ENCODE data around the gene DDX31.
A peak's percentile ranks its signal among the peaks of the same experiment; 100 is the strongest.

Gene DDX31

DNA sequence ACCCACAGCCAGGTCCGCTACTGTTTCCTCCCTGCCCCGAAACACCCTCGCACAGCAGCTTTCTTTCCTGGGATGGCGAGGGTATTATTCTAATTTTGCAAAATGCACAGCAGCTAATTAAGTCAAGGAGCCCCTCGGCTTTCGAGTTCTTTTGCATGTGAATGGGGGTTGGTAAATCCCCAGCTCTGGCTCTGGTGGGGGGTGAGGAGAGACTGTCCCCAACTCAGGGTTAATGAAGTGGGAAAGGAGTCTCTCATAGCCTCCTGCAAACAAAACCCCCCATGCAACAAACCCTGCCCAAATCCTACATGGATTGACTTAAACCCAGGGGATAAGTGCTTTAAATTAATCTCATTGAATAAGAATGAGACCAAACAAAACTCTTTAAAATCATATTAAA, 78.5 kb downstream of the DDX31 start:
- Mint-ChIP-seq H3K27me3 (ENCODE audit: low read depth, poor library complexity) (peaks cover 73% of the 10 kb centered on the region), H3K27ac (no peak overlapping the region), H3K36me3 (ENCODE audit: low read depth) (peaks cover 26% of the 10 kb centered on the region), H3K4me1 (peaks cover 18% of the 10 kb centered on the region), H3K4me3 (no peak overlapping the region), H3K9me3 (no peaks in the 10 kb centered on the region)
- DNase-seq: no peak
- no peak for TF ChIP-seq CTCF (IDR thresholded peaks at IDR 0.05)

DNA sequence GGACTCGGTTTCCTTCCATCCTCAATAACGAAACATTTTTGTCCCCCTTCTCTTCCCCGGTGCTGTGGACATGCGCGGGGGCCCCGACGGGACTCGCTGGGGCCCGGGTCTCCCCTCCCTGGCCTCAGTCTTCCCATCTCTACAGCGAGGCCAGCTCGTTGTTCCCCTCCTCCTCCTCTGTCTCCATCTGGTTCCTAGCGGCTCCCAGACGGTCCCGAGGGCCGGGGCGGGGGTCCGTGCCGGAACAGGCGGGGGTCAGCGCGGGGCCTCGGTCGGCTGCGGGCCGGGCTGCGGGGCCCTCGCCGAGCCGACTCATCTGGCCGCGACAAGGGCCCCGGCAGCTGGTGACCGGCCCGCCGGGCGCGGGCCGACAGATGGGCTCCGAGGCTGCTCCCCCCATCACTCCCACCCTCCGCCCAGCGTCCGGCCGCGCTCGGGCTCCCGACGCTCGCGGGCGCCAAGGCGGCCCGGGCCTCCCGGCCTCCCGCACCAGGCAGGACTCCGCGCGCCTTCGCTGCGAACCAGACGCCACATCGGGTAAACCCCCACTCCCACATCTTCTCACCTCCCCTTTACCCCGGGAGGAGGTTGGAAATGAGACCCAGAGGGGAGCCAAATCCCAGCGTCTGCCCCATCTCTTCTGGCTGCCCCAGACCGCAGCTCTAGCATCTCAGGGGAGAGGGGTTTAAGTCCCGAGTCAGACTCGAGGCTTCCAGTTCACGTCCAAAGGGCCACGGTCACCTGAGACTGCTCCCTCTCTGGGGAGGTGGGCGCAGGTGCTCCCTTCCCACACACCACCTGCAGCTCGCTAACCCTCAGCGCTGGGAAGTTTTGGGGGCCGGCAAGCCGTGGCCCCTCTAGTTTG, 79.2 kb downstream of the DDX31 start:
- peaks cover 80% of the 10 kb centered on the region for H3K27me3 Mint-ChIP-seq (ENCODE audit: low read depth, poor library complexity)
- no peak for TF ChIP-seq CTCF (IDR thresholded peaks at IDR 0.05)
- DNase-seq: peak; percentile 41
- H3K4me3 Mint-ChIP-seq: no peak overlapping the region
- H3K36me3 Mint-ChIP-seq (ENCODE audit: low read depth): peaks cover 19% of the 10 kb centered on the region
- H3K27ac Mint-ChIP-seq: no peak overlapping the region
- H3K4me1 Mint-ChIP-seq: peaks cover 18% of the 10 kb centered on the region
- H3K9me3 Mint-ChIP-seq: no peaks in the 10 kb centered on the region

DNA sequence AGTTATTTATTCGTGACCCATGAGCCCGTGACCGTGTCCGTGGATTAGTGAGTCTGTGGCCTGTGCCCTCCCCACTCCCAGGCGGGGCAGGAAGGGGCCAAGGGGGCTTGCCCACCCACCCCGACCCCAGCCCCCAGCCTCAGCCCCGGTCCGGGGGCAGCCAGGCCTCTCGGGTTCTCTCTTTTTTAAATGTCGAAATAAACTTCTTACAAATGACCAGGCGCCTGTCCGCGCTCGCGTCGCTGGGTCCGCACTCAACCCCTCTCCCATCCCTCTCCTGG, 79.8 kb downstream of the DDX31 start:
- no peak for DNase-seq
- TF ChIP-seq CTCF (IDR thresholded peaks at IDR 0.05): no peak
- H3K4me1 Mint-ChIP-seq: peaks cover 18% of the 10 kb centered on the region
- peaks cover 86% of the 10 kb centered on the region for H3K27me3 Mint-ChIP-seq (ENCODE audit: low read depth, poor library complexity)
- H3K4me3 Mint-ChIP-seq: no peak overlapping the region
- H3K27ac Mint-ChIP-seq: no peak overlapping the region
- H3K36me3 Mint-ChIP-seq (ENCODE audit: low read depth): peaks cover 18% of the 10 kb centered on the region
- no peaks in the 10 kb centered on the region for H3K9me3 Mint-ChIP-seq

- H3K4me3 Mint-ChIP-seq: no peak overlapping the region
- TF ChIP-seq CTCF (IDR thresholded peaks at IDR 0.05): no peak
- H3K36me3 Mint-ChIP-seq (ENCODE audit: low read depth): peaks cover 12% of the 10 kb centered on the region
- no peaks in the 10 kb centered on the region for H3K9me3 Mint-ChIP-seq
- H3K4me1 Mint-ChIP-seq: peaks cover 18% of the 10 kb centered on the region
- DNase-seq: peak; percentile 42
- peaks cover 92% of the 10 kb centered on the region for H3K27me3 Mint-ChIP-seq (ENCODE audit: low read depth, poor library complexity)
- H3K27ac Mint-ChIP-seq: no peak overlapping the region
These were observed 80.4 kb downstream of the DDX31 start for GRCh38 chr9:132589148-132590036.

DNA sequence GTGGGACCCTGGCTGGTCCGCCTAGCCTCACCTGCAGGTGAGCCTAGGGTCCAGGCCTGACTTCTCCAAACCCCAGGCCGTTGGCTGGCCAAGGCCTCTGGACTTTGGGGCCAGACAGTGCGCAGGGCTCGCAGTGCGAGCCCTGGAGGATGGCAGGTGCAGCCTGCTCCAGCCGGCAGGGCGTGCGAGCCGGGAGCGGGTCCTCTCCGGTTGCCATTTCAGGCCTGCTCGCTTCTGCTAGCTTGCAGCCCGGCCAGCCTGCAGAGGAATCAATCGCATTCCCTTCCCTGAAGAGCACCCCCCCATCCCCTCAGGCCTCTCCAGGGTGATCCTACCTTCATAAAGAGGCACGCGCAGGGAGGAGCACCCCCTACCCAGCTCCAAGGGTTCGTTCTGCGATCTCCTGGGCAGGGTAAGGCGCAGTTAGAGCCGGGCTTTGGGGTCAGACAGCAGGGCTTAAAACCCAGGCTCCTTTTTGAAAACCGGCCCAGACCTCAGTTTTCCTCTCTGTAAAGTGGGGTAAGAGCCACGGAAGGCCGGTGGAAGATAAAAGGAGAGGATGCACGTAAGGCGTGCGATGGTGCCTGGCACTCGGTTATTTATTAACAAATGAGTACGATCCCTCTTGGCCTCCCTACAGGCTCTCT, 81.2 kb downstream of the DDX31 start:
- Mint-ChIP-seq H3K9me3 (no peaks in the 10 kb centered on the region), H3K4me3 (no peak overlapping the region), H3K27ac (no peak overlapping the region), H3K27me3 (ENCODE audit: low read depth, poor library complexity) (peaks cover 98% of the 10 kb centered on the region), H3K36me3 (ENCODE audit: low read depth) (peaks cover 7% of the 10 kb centered on the region), H3K4me1 (peaks cover 18% of the 10 kb centered on the region)
- no peak for TF ChIP-seq CTCF (IDR thresholded peaks at IDR 0.05)
- no peak for DNase-seq
